SU-DHL-6 (cell line): Measurements from ENCODE around the gene MEIS2.

Source experiments
- EZH2phosphoT487 ChIP-seq: fragments of 200-600 bp; sonication (generic), shearing (Covaris generic); conservative IDR thresholded peaks from 2 replicates; pipeline ENCODE4 v1.6.1; 2018; ENCODE audit warnings: mild to moderate bottlenecking, antibody characterized with exemption, low read length, moderate library complexity, mixed read lengths
- TF ChIP-seq, protein P1 (sequence below): fragments of 200-600 bp; sonication (generic); IDR thresholded peaks from one replicate; pipeline ENCODE4 v1.5.1; 2017; ENCODE audit warnings: antibody characterized with exemption, mild to moderate bottlenecking, low read length, moderate library complexity; ENCODE audit not compliant: insufficient read depth, poor library complexity, severe bottlenecking

GRCh38 chr15:37117030-37117429, 16.7 kb upstream of the MEIS2 start:
- TF ChIP-seq, protein P1, sequence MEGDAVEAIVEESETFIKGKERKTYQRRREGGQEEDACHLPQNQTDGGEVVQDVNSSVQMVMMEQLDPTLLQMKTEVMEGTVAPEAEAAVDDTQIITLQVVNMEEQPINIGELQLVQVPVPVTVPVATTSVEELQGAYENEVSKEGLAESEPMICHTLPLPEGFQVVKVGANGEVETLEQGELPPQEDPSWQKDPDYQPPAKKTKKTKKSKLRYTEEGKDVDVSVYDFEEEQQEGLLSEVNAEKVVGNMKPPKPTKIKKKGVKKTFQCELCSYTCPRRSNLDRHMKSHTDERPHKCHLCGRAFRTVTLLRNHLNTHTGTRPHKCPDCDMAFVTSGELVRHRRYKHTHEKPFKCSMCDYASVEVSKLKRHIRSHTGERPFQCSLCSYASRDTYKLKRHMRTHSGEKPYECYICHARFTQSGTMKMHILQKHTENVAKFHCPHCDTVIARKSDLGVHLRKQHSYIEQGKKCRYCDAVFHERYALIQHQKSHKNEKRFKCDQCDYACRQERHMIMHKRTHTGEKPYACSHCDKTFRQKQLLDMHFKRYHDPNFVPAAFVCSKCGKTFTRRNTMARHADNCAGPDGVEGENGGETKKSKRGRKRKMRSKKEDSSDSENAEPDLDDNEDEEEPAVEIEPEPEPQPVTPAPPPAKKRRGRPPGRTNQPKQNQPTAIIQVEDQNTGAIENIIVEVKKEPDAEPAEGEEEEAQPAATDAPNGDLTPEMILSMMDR, result no peak
- TF ChIP-seq EZH2phosphoT487, result no peak
